HepG2 (cell line): ENCODE results near the gene TBC1D14. TPM values are rescaled to one million over a fixed set of nuclear protein-coding genes. Genes with fewer than 3 reads are reported as not detected.
A peak's percentile ranks its signal among the peaks of the same experiment; 100 is the strongest.

Experiments
- ARNTL ChIP-seq: sonication (generic); formaldehyde crosslinking; IDR thresholded peaks from 2 replicates; pipeline ENCODE4 v1.4.0; 2020; ENCODE audit warnings: mild to moderate bottlenecking, missing genetic modification reagents
- CBX2 ChIP-seq, 2 experiments: fragments of 200-600 bp in 1 of 2; sonication (generic); formaldehyde crosslinking in 1 of 2; IDR thresholded peaks; 2 replicates each; pipeline versions ENCODE4 v1.7.0 to v1.8.1; 2018 to 2022; ENCODE audit warnings: low read depth in 2 of 2, low read length in 1 of 2, mild to moderate bottlenecking in 1 of 2, missing genetic modification reagents in 1 of 2
- DZIP1 ChIP-seq: sonication (generic); formaldehyde crosslinking; IDR thresholded peaks from 2 replicates; pipeline ENCODE4 v1.5.0; 2020; ENCODE audit warnings: mild to moderate bottlenecking, missing genetic modification reagents
- FOXP4 ChIP-seq: sonication (generic); formaldehyde crosslinking; IDR thresholded peaks from 2 replicates; pipeline ENCODE4 v1.4.0; 2020; ENCODE audit warnings: missing genetic modification reagents
- HIVEP1 ChIP-seq: sonication (generic); formaldehyde crosslinking; IDR thresholded peaks from 2 replicates; pipeline ENCODE4 v1.4.0; 2020; ENCODE audit warnings: mild to moderate bottlenecking, missing genetic modification reagents
- KLF13 ChIP-seq: sonication (generic); formaldehyde crosslinking; IDR thresholded peaks from 2 replicates; pipeline ENCODE4 v1.4.0; 2020; ENCODE audit warnings: mild to moderate bottlenecking, missing genetic modification reagents
- MIER3 ChIP-seq: IDR thresholded peaks from 2 replicates; pipeline ENCODE4 v1.6.1; 2016; ENCODE audit warnings: missing compliant biosample characterization, borderline replicate concordance
- SAP130 ChIP-seq: IDR thresholded peaks from 2 replicates; pipeline ENCODE4 v1.6.1; 2016; ENCODE audit warnings: low read depth
- SIN3A ChIP-seq: IDR thresholded peaks from 2 replicates; pipeline ENCODE4 v1.6.1; 2011; ENCODE audit warnings: low read depth, mild to moderate bottlenecking, control low read depth, low read length, borderline replicate concordance
- SNAPC4 ChIP-seq: sonication (generic); formaldehyde crosslinking; IDR thresholded peaks from 2 replicates; pipeline ENCODE4 v1.4.0; 2020; ENCODE audit warnings: mild to moderate bottlenecking, missing genetic modification reagents
- ZNF138 ChIP-seq: sonication (generic); formaldehyde crosslinking; IDR thresholded peaks from 2 replicates; pipeline ENCODE4 v1.5.0; 2020; ENCODE audit warnings: mild to moderate bottlenecking, low read depth, missing genetic modification reagents
- ZNF563 ChIP-seq: sonication (generic); formaldehyde crosslinking; IDR thresholded peaks from 2 replicates; pipeline ENCODE4 v1.8.0; 2022; ENCODE audit warnings: mild to moderate bottlenecking, moderate library complexity, missing genetic modification reagents
- ZNF891 ChIP-seq: sonication (generic); formaldehyde crosslinking; IDR thresholded peaks from 2 replicates; pipeline ENCODE4 v1.5.0; 2020; ENCODE audit warnings: mild to moderate bottlenecking, missing genetic modification reagents
- polyA plus RNA-seq, 8 experiments: library from polyadenylated mRNA; depleted of rRNA in 3 of 8; stranded (reverse) in 7 of 8; unstranded in 1 of 8; fragments of >200 nt; fragmentation: Illumina TruSeq in 4 of 8; extraction: Trizol in 4 of 8; gene quantifications; 2 replicates each; pipeline versions ENCODE4 v1.2.1 to v1.2.3, GENCODE V29; 2011 to 2016; ENCODE audit warnings: low read depth in 4 of 8, missing spikeins in 1 of 8, mixed read lengths in 1 of 8; ENCODE audit not compliant: insufficient read depth in 1 of 8
- total RNA-seq, 5 experiments: library from RNA; depleted of rRNA; stranded (reverse); fragments of >200 nt; fragmentation: Illumina TruSeq; extraction: Trizol; gene quantifications; 2 replicates each; pipeline ENCODE4 v1.2.3, GENCODE V29; 2016; ENCODE audit warnings: low read depth in 1 of 5
- TF ChIP-seq, protein P1 (sequence below): sonication (generic); formaldehyde crosslinking; IDR thresholded peaks from 2 replicates; pipeline ENCODE4 v1.4.0; 2020; ENCODE audit warnings: missing genetic modification reagents, mild to moderate bottlenecking, borderline replicate concordance

Gene TBC1D14
- total and polyA plus RNA-seq, 2 of the 13 experiments (the other 11 are each of a cell fraction or from before 2014, with no cell fraction given) = 29.5 to 46.5 TPM

DNA sequence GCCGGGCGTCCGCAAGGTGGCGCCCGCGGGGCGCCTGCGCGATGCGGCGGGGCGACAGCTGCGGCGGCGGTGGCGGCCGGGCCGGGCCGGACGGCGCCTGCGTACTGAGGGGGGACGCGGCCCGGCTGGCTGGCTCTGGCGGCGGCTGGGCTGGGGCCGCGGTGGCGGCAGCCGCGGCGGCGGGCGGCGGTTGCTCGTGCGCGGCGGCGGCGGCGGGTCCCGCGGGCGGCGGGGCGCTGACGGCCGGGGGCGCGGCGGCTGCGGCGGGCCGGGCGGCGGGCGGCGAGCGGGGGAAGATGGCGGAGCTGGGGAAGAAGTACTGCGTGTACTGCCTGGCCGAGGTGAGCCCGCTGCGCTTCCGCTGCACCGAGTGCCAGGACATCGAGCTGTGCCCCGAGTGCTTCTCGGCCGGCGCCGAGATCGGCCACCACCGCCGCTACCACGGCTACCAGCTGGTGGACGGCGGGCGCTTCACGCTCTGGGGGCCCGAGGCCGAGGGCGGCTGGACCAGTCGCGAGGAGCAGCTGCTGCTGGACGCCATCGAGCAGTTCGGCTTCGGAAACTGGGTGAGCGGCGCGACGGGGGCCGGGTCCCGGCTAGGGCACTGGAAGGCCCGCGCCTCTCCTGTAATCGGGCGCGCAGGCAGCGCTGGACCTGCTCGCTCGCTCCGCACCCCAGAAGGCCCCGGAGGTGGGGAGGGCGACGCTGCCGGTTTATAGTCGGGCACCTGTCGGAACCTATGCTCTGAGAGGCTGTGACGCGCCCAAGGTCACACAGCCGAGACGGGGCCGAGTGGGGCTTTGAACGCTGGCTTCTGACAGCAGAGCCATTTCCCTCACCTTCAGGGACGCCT is 133.9 kb downstream of the TBC1D14 start, which contains the start of gene TADA2B (continued):
- TF ChIP-seq DZIP1 (CRISPR knock-in tag) (peak; percentile 79; the same call in 1 of the 2 replicates), KLF13 (no peak), SNAPC4 (CRISPR knock-in tag) (no peak), ZNF563 (CRISPR knock-in tag) (no peak), ARNTL (no peak), CBX2 (IDR thresholded peaks at IDR 0.05; ENCODE audit: low read depth, low read length) (no peak), CBX2 (CRISPR knock-in tag; IDR thresholded peaks at IDR 0.05; ENCODE audit: low read depth) (no peak), MIER3 (CRISPR knock-in tag) (no peak), ZNF891 (0 out of 2 replicates have a peak, but pooled peaks have one; percentile 3), HIVEP1 (CRISPR knock-in tag) (peak; percentile 72; the same call in 1 of the 2 replicates), SAP130 (CRISPR knock-in tag) (peak; percentile 23), FOXP4 (CRISPR knock-in tag) (no peak), SIN3A (peak; percentile 62; the same call in 1 of the 2 replicates), ZNF138 (0 out of 2 replicates have a peak, but pooled peaks have one; percentile 5)
- TF ChIP-seq, protein P1, sequence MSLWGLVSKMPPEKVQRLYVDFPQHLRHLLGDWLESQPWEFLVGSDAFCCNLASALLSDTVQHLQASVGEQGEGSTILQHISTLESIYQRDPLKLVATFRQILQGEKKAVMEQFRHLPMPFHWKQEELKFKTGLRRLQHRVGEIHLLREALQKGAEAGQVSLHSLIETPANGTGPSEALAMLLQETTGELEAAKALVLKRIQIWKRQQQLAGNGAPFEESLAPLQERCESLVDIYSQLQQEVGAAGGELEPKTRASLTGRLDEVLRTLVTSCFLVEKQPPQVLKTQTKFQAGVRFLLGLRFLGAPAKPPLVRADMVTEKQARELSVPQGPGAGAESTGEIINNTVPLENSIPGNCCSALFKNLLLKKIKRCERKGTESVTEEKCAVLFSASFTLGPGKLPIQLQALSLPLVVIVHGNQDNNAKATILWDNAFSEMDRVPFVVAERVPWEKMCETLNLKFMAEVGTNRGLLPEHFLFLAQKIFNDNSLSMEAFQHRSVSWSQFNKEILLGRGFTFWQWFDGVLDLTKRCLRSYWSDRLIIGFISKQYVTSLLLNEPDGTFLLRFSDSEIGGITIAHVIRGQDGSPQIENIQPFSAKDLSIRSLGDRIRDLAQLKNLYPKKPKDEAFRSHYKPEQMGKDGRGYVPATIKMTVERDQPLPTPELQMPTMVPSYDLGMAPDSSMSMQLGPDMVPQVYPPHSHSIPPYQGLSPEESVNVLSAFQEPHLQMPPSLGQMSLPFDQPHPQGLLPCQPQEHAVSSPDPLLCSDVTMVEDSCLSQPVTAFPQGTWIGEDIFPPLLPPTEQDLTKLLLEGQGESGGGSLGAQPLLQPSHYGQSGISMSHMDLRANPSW (CRISPR knock-in tag) = no peak
